Stimulated activated CD8-positive, alpha-beta memory T cell treated with anti-CD3 and anti-CD28 coated beads, Interleukin-2, amount 100 ng/mL, for 48 hours (primary cell): ENCODE data around the gene TMEFF1.
"Not testable (repeated sequence)": the region's sequence is repeated elsewhere in the genome, so short reads cannot be mapped to it uniquely, and the experiment has no call there.

Experiments used
- DNase-seq, 2 donors: peaks; one replicate each; pipeline ENCODE4 v3.0.0-alpha.2; 2020; ENCODE audit warnings: low read depth in 2 of 2

Gene TMEFF1, protein sequence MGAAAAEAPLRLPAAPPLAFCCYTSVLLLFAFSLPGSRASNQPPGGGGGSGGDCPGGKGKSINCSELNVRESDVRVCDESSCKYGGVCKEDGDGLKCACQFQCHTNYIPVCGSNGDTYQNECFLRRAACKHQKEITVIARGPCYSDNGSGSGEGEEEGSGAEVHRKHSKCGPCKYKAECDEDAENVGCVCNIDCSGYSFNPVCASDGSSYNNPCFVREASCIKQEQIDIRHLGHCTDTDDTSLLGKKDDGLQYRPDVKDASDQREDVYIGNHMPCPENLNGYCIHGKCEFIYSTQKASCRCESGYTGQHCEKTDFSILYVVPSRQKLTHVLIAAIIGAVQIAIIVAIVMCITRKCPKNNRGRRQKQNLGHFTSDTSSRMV

GRCh38 chr9:100472788-100473275 lies at the start of gene TMEFF1:
Gene TMEFF1 (plus strand): TSS chr9:100473149. CDS start chr9:100473545, 396 bp downstream.
- DNase-seq, result peak in 1 of 2 donors; percentile 34

DNA sequence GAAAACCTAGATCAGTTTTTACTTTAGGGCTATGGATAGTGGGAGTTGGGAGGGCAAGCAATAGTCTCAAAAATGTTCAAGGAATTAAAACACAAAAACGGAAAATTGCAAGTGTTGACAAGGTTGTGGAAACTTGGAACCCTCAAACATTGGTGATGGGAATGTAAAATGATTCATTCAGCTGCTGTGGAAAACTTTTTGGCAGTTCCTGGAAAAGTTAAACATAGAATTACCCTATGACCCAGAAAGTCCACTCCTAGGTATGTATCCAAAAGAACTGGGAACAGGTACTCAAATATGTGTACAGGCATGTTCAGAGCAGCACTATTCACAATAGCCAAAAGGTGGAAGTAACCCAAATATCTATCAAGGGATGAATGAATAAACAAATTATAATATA lies 47.2 kb upstream of the TMEFF1 start:
- DNase-seq, result no peak

DNA sequence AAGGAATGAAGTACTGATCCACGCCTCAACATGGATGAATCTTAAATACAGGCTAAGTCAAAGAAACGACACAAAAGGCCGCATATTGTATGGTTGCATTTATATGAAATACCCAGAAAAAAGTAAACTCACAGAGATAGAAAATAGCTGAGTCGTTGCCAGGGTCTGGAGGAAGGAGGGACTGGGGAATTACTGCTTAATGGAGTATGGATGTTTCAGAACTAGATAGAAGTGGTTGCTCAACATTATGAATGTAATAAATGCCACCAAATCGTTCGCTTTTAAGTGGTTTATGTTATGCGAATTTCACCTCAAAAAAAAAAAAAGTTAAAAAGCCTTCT lies 46.8 kb upstream of the TMEFF1 start:
- no peak for DNase-seq

DNA sequence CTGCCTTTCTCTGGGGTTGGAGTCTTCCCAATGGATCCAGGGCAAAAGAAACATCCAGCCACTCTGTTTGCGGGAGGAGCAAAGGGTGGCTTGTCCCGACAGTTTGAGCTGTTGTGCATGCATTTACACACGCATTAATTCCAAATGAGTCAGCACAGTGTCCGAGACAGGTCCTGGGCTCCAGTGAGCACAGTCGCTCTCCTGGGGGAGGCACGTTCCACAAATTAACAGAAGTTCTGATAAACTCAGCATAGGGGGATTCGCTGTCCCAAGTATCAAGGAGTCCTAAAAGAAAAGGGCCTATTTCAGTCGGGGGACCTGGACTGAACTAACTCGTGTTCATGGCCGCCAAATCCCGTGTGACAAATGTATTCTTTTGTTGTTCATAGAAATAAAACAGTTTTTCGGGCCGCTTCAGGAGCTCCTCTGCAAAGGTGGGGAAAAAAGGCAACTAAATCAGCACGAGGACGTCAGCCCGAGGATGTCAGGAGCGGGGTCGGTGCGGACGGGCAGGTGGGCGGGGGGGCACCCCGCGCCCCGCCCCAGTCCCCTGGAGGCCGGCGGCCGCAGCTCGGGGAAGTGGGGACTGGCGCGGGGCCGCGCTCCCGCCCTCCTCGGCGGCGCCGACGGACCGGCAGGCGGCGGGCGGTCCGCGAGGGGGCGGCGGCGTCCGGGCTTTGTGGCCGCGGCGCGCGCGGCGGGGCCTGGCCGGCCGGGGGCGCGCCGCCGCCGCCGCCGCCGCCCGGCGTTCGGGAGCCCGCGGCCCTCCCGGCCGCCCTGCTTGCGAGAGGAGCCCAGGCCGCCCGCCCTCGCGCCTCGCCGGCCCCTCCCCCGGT lies 46.2 kb upstream of the TMEFF1 start, which contains the start of gene MSANTD3:
TSS of gene MSANTD3 (plus strand) at position 614 of the 836 bp plus-strand sequence. CDS start 14,796 bp downstream, outside the sequence.
- DNase-seq, result peak; percentile 28 to 37

DNA sequence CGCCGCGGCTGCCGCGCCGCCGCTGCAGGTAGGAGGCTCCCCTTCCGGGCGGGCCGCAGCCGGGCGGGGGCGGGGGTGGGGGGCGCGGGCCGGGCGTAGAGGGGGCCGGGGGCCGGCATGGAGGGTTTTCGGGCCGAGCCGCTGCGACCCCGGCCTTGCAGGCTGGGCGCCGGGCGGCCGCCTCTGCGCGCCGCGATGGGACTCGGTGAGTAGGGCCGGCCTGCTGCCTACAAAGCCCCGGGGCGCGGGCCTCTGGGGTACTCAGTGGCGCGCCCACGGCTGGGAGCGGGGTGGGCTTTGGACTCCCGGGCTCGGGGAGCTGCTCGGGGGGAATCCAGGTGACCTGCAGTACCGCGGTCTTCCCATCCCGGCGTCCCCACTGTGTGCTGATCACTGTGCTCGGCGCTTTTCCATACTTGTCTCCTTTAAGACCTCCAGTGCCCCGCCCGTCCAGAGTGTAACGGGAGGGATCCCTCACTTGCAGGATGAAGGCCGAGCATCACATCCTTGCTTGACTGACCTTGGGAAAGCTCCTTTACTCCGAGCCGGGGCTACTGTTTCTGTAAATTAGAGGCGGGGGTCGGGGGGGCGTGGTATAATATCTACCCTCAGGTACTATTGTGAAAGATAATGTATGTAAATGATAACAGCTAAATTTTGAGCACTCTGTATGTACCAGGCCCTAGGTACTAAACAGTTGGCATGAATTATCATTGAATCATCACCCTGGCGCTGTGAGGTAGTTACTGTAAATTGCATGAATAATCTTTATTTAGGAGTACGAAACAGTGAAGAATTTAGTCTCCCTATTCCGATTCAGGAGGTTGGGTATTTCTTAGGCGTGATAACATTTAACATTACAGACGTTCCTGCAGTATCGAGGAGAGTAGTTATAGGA lies 45.3 kb upstream of the TMEFF1 start:
- DNase-seq, result peak; percentile 14 to 19

DNA sequence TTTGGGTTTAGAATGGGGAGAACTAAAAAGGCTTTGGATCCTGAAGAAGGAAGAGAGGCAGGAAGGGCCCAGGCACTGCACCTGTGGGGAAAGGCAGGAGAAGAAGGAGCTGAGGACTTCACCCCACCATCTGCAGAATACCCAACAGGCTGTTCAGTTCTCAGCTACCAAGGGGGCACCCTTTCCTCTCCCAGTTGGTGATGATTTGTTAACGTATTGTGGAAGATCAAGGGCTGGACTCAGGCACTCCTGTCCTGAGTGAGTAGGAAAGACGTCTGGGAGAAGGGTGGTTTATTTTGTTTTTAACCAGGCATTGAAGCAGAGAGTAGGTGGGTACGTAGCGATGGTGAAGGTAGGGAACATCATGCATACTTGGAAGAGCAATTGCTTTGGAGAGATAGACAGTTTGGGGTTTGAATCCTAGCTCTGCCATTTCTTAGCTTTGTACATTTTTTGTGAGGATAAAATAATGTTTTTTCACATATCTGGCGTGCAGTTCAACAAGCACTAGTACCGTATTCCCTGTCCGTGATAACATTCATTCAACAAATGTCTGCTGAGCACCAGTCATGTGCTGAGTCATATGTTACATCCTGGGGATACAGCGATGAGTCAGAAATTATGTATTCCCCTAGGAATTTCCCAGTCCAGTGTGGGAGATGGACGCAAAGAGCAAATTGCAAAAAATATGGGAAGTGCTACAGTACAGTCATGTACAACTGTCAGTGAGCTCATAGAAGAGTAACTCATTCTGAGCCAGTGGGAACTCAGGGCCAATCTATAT lies 43.9 kb upstream of the TMEFF1 start:
- no peak for DNase-seq

DNA sequence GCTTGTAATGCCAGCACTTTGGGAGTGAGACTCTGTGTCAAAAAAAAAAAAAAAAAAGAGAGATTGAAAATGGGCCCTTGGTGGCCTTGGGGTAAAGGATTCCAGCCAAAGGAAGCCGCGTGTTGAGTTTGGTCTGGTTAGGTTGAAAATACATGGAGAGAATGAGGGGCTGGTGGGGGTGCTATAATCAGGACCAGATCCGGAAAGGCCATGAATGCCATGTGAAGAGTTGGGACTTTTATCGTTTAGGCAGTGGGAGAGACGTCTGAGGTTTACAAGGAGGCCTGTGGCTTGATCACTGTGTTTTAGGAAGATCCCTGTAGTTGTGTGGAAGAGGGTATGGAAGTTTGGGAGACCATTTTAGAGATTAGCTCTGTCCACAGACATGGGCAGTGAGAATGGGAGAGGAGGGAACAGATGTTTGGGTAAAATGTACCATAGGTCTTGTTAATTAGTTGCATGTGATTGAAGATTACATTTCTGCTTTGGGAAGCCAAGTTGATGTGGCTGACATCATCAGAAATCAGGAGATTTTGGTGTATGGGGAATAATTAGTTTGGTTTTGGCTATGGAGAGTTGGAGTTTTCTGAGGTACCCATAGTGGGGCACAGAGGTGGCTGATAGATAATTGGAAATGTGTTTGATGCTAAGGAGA lies 42.5 kb upstream of the TMEFF1 start:
- DNase-seq, result no peak

GRCh38 chr9:100431886-100432285 lies 41.1 kb upstream of the TMEFF1 start:
- DNase-seq, result no peak

- DNase-seq, result no peak
Observed at GRCh38 chr9:100432736-100433135, 40.2 kb upstream of the TMEFF1 start.

GRCh38 chr9:100436571-100436970 lies 36.4 kb upstream of the TMEFF1 start:
- no peak for DNase-seq

GRCh38 chr9:100437860-100438805 lies 34.8 kb upstream of the TMEFF1 start:
- peak; percentile 24 to 43 for DNase-seq

DNA sequence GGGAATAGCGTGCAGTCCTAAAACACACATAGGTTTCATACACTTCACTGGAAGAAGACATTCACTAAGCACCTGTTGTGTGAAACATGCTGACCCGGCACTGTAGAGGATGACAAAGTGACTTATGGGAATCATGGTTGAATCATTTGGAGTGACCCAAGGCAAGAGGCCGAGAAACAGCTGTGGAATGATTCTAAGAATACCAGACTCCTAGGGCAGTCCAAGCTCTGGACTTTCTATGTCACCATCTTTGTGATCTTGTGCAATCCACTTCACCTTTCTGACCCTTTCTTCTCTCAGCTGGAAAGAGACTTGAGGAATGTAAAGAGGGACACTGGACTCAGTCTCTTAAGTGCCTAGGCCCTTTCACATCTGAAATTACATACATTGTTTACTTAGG lies 32.9 kb upstream of the TMEFF1 start:
- no peak for DNase-seq

GRCh38 chr9:100440487-100440886 lies 32.5 kb upstream of the TMEFF1 start:
- DNase-seq, result not testable (repeated sequence)

DNA sequence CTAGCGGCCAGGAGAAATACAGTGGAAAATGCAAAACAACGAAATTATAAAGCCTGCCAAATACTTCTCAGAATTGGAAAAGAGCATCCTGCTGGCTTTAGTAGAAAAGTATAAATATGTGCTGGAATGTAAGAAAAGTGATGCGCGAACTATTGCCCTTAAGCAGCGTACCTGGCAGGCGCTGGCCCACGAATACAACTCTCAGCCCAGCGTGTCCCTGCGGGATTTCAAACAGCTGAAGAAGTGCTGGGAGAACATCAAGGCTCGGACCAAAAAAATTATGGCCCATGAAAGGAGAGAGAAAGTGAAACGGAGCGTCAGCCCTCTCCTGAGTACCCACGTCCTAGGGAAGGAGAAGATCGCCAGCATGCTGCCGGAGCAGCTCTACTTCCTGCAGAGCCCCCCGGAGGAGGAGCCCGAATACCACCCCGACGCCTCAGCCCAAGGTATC lies 31.0 kb upstream of the TMEFF1 start:
- no peak for DNase-seq

DNA sequence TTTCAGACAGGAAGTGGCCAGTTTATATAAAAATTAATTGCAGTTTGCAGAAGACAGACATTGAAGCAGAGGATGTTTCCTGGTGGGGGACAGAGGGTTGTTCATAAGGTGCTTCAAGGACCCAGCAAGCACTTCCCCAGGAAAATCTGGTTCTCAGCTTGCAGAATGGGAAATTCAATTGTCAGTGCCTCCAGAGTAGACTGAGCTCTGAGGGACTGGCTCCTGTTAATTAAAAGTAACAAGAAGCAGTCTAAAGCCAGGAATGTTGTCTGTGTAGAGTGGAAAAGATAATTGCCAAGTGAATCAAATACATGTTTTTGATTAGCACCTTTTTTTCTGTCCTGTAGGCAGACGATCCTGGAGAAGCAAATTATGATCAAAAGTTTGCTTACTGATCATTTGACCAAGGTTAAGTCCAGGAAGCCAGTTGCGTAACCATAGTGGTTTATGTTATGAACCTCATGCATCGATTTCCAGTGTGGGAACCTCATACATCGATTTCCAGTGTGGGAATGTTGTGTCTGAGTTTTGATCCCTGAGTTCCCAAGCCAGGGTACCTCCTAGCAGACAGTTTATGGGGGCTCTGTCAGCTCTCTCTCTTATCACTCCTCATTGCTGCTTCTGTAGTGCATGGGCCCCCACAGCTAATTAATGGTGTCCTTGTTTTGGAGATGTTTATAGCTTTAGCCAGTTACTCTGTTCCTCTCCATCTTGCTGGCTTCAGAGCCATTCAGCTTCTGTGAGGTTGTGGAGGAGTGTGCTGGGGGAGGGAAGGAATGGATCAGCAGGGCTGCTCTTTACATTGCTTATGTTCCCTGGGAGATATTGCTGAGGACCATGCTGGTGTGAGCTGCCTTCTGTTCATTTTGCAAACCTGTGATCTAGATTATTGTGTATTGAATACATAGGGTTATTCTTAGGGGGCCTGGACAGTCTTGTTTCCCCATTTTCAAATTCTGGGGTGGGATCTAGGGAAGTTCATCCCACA lies 28.9 kb upstream of the TMEFF1 start:
- no peak for DNase-seq

DNA sequence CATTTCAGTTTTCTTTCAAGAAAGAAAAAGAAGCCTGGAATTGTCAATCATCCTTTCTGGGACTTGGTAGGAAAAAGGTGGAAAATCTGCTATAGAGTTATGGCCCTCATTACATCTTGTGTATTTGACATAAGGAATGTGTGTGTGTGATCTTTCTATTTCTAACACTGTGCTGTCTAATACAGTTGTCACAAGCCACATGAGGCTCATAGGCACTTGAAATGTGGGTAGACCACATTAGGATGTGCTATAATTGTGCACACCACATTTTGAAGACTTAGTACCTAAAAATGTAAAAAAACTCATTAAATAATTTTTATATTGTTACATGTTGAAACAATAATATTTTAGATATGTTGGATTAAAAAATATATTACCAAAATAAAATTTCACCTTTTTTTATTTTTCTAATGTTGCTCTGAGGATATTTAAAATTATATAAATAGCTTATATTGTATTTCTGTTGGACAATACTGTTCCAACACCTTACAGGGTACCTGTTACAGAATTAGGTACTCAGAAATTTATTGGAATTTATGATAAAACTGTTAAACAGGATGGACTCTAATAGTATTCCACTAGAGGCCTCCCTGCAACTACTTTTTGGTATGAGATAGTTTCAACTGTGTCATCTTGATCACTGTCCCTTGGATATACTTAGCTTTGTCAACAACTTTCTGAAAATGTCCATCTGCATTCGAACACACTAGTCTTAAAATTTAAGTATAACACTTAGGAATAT lies 27.6 kb upstream of the TMEFF1 start:
- DNase-seq, result no peak

GRCh38 chr9:100445903-100446549 lies 26.9 kb upstream of the TMEFF1 start:
- DNase-seq, result no peak
